Measurements from ENCODE around the gene CDH23.

CDH23 gene

GRCh38 chr10:71767420-71768035, 370.8 kb downstream of the CDH23 start:
- DNase-seq = peak; percentile 26

GRCh38 chr10:71769279-71769823, 372.6 kb downstream of the CDH23 start:
- no peak for DNase-seq

GRCh38 chr10:71770255-71770654, 373.5 kb downstream of the CDH23 start:
- DNase-seq = no peak

GRCh38 chr10:71770789-71771188, 374.1 kb downstream of the CDH23 start:
- DNase-seq = no peak

DNA sequence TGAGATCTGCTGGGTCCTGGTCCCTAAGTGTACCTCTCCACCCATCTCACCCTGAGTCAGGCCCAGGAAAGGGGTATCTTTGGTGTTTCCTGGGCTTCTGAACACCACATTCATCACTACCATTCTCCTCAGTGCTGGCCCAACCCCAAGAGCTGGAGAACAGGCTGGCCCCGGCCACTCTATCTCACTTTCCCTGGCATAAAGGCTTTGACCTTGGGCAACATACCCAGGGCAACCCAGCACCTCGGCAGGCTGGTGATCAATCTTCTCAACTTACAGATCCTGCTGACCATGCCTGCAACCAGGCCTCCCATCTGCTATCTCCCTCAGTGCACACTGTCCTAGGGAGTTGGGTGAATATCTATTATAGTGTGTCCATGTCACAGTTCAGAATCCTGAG, 374.5 kb downstream of the CDH23 start:
- DNase-seq = no peak

DNA sequence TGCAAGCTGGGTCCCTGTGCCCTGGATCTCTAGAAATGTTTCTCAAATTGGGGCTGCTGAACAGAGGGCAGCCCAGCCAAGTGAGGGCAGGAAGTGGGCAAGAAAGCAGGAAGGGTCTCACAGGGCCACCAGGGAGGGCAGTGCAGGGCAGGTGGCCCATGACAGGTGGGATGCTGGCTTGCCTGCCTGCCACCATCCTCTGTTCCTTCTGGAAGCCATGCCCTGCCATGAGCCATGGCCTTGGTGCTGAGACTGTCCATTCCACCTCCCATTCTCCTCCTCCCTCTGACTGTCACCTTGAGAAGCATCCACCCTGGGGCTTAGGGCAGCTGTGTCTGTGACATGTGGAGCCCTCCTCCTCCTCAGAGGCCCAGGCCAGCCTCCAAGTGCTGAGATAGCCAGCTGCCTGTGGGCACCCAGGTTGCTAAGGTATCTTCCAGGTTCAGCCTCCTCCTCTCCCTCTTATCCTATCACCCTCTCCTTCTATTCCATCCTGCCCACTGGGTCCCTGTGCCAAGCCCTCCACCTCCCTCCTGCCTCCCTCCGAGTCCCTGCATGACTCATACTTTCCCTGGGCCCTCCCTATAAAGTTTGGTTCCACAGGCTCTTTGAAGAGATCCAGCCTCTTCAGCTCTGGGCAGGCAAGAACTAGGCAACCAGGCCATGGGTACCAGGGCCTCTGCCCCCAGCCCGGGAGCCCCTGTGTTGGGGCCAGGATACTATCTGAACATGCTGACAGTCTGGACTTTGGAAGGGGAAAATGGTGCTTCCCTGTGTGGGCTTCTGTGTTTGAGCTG, 375.3 kb downstream of the CDH23 start:
- no peak for DNase-seq

GRCh38 chr10:71772832-71773220, 376.1 kb downstream of the CDH23 start:
- DNase-seq = no peak

- DNase-seq = peak; percentile 74
Observed at GRCh38 chr10:71773221-71773971, 376.7 kb downstream of the CDH23 start, which contains the start of gene VSIR. VSIR (minus strand) TSS chr10:71773520; CDS start chr10:71773439, 81 bp downstream.

- DNase-seq = no peak
Observed at GRCh38 chr10:71774916-71775702, 378.4 kb downstream of the CDH23 start.

GRCh38 chr10:71776481-71776925, 379.8 kb downstream of the CDH23 start:
- DNase-seq = no peak

DNA sequence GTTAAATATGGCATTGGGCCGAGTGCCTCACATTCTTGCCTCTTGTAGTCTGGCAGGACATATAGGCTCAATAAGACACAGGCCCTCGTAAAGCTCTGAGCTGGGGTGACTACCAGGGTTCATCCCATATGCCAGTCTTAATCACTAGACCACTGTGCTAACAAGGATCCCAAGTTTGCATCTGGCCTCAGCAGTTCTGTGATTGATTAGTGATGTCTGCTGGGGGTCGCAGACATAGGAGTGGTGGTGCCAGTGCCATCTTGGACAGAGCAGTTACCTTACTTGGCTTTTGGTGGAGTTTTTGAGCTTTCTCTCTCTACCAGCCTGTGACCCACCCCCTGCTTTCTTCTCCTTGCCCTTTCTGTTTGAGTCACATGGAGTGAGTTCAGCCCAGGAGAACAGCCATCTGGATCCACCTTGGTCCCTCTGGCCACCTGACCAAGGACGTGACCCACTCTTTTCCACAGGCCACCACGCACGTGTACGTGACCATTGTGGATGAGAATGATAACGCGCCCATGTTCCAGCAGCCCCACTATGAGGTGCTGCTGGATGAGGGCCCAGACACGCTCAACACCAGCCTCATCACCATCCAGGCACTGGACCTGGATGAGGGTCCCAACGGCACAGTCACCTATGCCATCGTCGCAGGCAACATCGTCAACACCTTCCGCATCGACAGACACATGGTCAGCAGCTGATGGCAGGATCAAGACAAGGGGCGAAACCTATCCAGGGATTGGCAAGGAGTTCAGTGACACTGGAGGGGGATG, 380.7 kb downstream of the CDH23 start:
- DNase-seq = no peak

DNA sequence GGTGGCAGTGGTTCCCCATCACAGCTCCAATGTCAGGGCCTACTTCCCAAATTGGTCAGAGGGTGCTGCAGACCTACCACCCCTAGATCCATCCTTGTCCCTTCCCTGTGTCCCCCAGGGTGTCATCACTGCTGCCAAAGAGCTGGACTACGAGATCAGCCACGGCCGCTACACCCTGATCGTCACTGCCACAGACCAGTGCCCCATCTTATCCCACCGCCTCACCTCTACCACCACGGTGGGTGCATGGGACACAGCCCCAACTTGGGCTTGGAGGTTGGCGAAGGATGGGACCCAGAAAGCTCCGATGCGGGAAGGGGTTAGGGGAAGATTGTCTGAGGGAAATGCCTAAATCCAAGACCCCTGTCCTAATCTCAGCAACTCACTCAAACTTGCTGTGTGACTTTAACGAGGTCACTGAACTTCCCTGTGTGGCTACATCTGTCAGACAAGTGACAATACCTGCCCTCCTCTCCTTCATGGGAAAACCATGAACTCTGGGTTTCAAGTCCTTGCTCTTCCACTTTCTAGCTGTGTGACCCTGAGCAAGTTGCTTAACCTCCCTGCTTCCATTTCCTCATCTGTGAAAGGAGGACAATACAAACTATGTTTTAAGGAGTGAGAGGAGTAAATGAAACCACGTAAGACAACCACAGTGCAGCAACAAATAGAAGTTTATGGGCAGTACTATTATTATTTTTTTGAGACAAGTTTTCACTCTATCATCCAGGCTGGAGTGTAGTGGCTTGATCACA, 381.5 kb downstream of the CDH23 start:
- no peak for DNase-seq

DNA sequence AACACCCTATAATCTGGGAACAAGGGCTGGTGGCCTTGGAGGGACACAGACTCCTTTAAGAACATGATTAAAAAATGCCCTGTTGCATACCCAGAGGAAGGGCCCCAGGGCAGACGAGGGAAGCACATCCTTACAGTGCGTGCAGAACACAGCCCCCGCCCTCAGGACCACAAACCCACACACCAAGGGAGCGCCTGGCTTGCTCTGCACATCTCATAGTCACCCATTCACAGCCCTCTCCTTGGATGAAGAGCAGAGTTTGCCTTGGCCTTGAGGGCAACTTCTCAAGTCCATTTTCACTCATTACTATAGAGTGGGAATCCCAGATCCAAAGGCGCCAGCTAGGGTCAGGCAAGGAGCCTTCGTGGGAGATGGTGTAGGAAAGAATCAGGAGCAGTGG, 382.9 kb downstream of the CDH23 start:
- DNase-seq = no peak

DNA sequence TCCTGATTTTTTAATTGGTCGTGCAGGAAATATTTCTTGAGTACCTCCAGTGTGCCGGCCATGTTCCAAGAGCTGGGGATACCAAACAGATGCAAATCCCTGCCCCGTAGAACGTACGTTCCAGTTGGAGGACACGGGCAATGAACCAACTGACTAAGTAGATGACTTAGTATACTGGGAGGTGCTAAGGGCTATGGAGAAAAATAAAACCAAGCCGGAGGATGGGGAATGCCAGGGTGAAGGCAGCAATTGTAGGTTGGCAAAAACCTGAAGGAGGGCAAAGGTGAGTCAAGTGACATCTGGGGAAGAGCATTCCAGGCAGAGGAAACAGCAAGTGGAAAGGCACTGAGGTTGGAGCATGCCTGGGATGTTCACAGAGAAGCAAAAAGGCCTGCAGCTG, 383.4 kb downstream of the CDH23 start:
- no peak for DNase-seq

DNA sequence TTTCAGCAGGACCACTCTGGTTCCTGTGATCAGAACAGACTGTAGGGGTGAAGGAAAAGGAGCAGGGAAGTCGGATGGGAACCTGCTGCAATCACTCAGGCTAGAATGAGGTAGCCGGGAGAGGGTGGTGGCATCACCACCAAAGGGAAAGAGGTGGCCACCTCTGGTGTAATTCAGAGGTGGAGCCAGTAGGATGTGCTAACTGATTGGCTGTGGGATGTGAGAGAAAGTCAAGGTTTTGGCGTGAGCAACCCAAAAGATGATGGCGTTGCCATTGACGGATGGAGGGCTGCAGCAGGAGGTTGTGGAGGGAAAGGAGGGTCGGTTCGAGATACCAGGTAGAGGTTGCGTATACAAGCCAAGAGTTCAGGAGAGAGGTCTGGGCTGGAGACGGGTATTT, 384.0 kb downstream of the CDH23 start:
- DNase-seq = no peak

GRCh38 chr10:71782221-71782916, 385.6 kb downstream of the CDH23 start:
- no peak for DNase-seq

GRCh38 chr10:71782917-71783490, 386.3 kb downstream of the CDH23 start:
- DNase-seq = no peak

GRCh38 chr10:71783917-71784678, 387.4 kb downstream of the CDH23 start:
- DNase-seq = no peak

DNA sequence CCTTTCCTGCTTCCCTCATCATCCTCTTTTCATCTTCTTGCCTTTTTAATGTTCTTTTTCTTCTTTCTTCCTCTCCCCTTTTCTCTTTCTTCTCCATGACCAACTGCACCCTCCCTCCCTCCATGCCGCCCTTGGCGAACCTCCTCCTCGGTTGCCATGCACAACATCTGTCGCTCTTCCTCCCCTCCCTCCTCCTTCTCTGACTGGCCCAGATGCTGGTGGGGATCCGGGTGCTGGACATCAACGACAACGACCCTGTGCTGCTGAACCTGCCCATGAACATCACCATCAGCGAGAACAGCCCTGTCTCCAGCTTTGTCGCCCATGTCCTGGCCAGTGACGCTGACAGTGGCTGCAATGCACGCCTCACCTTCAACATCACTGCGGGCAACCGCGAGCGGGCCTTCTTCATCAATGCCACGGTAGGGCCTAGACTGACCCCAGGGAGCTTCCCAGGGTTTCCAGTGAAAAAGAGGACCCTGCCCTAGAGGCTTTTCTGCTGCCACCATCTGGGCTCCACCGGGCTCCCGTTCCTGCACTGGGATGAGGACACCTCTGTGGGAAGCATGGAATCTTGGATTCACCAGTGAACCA, 388.1 kb downstream of the CDH23 start:
- DNase-seq = no peak
